ENCODE data around the gene ZNF23. TPM values are rescaled to one million over a fixed set of nuclear protein-coding genes. Genes with fewer than 3 reads are reported as not detected.

ZNF23 gene
- total RNA-seq, 4 donors from 2014 or later = 11.0 to 23.0 (median 14.6) TPM

DNA sequence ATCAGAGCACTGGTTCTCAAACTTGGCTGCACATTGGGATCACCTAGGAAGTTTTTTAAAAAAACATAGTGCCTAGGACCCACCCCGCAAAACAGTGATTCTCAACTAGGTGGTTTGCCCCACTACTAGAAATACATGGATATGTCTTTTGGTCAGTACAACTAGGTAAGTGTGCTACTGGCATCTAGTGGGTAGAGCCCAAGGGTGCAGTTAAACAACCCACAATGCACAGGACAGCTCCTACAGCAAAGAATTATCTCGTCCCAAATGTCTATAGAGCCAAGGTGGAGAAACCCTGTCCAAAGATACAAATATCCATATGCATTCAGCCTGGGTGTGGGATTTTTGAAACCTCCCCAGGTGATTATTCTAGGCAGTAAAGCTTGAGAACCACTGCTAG is 38.9 kb upstream of the ZNF23 start:
- 75 to 100% methylated on average over 1 to 2 of the region's 2 CpGs for WGBS, 2 donors (ENCODE audit: low coverage in 1 of 2)
- no peaks in the 10 kb centered on the region for H3K36me3 ChIP-seq
- ATAC-seq = no peak
- H3K4me1 ChIP-seq = no peaks in the 10 kb centered on the region
- peaks cover 3% of the 10 kb centered on the region for H3K27me3 ChIP-seq
- TF ChIP-seq POLR2AphosphoS5 (IDR thresholded peaks at IDR 0.05) (no peak), EP300 (IDR thresholded peaks at IDR 0.05) (no peak), POLR2A (IDR thresholded peaks at IDR 0.05) (no peak)
- TF ChIP-seq, protein P1, sequence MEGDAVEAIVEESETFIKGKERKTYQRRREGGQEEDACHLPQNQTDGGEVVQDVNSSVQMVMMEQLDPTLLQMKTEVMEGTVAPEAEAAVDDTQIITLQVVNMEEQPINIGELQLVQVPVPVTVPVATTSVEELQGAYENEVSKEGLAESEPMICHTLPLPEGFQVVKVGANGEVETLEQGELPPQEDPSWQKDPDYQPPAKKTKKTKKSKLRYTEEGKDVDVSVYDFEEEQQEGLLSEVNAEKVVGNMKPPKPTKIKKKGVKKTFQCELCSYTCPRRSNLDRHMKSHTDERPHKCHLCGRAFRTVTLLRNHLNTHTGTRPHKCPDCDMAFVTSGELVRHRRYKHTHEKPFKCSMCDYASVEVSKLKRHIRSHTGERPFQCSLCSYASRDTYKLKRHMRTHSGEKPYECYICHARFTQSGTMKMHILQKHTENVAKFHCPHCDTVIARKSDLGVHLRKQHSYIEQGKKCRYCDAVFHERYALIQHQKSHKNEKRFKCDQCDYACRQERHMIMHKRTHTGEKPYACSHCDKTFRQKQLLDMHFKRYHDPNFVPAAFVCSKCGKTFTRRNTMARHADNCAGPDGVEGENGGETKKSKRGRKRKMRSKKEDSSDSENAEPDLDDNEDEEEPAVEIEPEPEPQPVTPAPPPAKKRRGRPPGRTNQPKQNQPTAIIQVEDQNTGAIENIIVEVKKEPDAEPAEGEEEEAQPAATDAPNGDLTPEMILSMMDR (IDR thresholded peaks at IDR 0.05) = no peak
- no peak overlapping the region for H3K4me3 ChIP-seq
- H3K9me3 ChIP-seq = no peaks in the 10 kb centered on the region
- no peak overlapping the region for H3K27ac ChIP-seq

- 0% methylated on average over 1 to 3 of the region's 3 CpGs for WGBS, 2 donors (ENCODE audit: low coverage in 1 of 2)
- Histone ChIP-seq H3K36me3 (no peaks in the 10 kb centered on the region), H3K4me1 (no peaks in the 10 kb centered on the region), H3K9me3 (no peaks in the 10 kb centered on the region), H3K27me3 (peaks cover 3% of the 10 kb centered on the region), H3K4me3 (no peak overlapping the region), H3K27ac (no peak overlapping the region)
- ATAC-seq = peak; percentile 41
- TF ChIP-seq, protein P1 (IDR thresholded peaks at IDR 0.05) = peak; percentile 44 to 74 (median 68)
- TF ChIP-seq POLR2AphosphoS5 (IDR thresholded peaks at IDR 0.05) = no peak
Observed at GRCh38 chr16:71499775-71500364, 37.8 kb upstream of the ZNF23 start.

- ATAC-seq = no peak
- no peaks in the 10 kb centered on the region for H3K27me3 ChIP-seq
- H3K4me1 ChIP-seq = no peaks in the 10 kb centered on the region
- H3K4me3 ChIP-seq = no peak overlapping the region
- H3K9me3 ChIP-seq = no peaks in the 10 kb centered on the region
- no peak for TF ChIP-seq EP300 (IDR thresholded peaks at IDR 0.05)
- no peak for TF ChIP-seq POLR2AphosphoS5 (IDR thresholded peaks at IDR 0.05)
- no peak for TF ChIP-seq POLR2A (IDR thresholded peaks at IDR 0.05)
- TF ChIP-seq, protein P1 (IDR thresholded peaks at IDR 0.05) = no peak
- H3K27ac ChIP-seq = no peak overlapping the region
- no peaks in the 10 kb centered on the region for H3K36me3 ChIP-seq
- 80% methylated on average over 2 of the region's 3 CpGs; no CpG with 5 or more reads in 1 of the 2 donors for WGBS, 2 donors (ENCODE audit: low coverage in 1 of 2)
Observed at GRCh38 chr16:71498031-71498430, 36.0 kb upstream of the ZNF23 start.

DNA sequence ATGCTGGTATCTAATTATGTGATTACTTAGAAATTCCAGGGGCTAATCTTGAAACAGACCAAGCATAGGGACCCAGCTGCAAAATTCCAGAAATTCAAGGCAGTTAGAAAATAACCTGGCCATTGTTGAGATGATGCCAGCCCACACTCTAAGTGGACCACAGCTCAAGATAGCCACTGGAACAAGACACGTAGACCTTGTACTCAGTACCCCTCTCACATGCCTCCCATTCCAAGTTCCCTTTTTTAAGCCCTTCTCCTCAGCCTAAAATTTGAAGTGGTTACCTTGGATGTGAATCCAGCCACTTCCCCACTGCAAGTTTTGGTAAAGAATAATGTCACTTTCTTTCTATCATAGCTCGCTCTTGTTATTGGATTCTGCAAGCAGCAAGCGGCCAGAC is 31.2 kb upstream of the ZNF23 start:
- no peak for TF ChIP-seq EP300 (IDR thresholded peaks at IDR 0.05)
- TF ChIP-seq POLR2A (IDR thresholded peaks at IDR 0.05) = no peak
- TF ChIP-seq, protein P1 (IDR thresholded peaks at IDR 0.05) = no peak
- no peak for TF ChIP-seq POLR2AphosphoS5 (IDR thresholded peaks at IDR 0.05)
- Histone ChIP-seq H3K4me1 (no peaks in the 10 kb centered on the region), H3K9me3 (no peaks in the 10 kb centered on the region), H3K4me3 (no peak overlapping the region), H3K27me3 (no peaks in the 10 kb centered on the region), H3K36me3 (no peaks in the 10 kb centered on the region), H3K27ac (no peak overlapping the region)
- no peak for ATAC-seq
- 58 to 60% methylated on average over 2 to 3 of the region's 3 CpGs for WGBS, 2 donors (ENCODE audit: low coverage in 1 of 2)

DNA sequence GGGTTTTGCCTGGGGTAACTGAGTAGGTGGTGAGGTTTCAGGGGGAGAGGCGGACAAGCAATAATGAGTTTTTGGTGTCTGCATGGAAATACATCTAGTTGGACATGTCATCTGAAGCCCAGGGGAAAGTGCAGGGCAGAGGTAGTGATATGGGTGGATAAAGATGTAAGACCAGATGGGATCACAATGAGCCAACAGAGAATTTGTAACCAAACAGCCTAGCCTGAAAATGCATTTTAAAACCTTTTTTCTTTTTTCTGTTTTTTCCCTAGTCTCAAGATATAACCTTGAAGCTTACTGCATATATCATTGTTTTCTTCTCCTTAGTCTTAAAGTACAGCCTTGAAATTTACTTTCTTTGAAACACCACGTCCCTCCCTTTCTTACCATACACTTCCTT is 30.7 kb upstream of the ZNF23 start:
- Histone ChIP-seq H3K9me3 (no peaks in the 10 kb centered on the region), H3K27me3 (no peaks in the 10 kb centered on the region), H3K36me3 (no peaks in the 10 kb centered on the region), H3K4me1 (no peaks in the 10 kb centered on the region), H3K4me3 (no peak overlapping the region), H3K27ac (no peak overlapping the region)
- no peak for TF ChIP-seq POLR2A (IDR thresholded peaks at IDR 0.05)
- TF ChIP-seq EP300 (IDR thresholded peaks at IDR 0.05) = no peak
- TF ChIP-seq, protein P1 (IDR thresholded peaks at IDR 0.05) = no peak
- TF ChIP-seq POLR2AphosphoS5 (IDR thresholded peaks at IDR 0.05) = no peak
- ATAC-seq = no peak
- 59 to 62% methylated on average over 2 of the region's 2 CpGs for WGBS, 2 donors (ENCODE audit: low coverage in 1 of 2)
